Mucosa of stomach (tissue), 1 donor: Measurements from ENCODE around the gene PROM1.

Experiments
- H3K27me3 ChIP-seq: one replicate; pipeline ENCODE4 v1.7.0; 2013; ENCODE audit warnings: mild to moderate bottlenecking, low read length; ENCODE audit not compliant: control insufficient read depth, insufficient read depth
- H3K36me3 ChIP-seq: one replicate; pipeline ENCODE4 v1.7.0; 2013; ENCODE audit warnings: low read length; ENCODE audit not compliant: control insufficient read depth, insufficient read depth
- H3K4me1 ChIP-seq: one replicate; pipeline ENCODE4 v1.7.0; 2013; ENCODE audit warnings: mild to moderate bottlenecking, low read length; ENCODE audit not compliant: control insufficient read depth, insufficient read depth
- H3K4me3 ChIP-seq: one replicate; pipeline ENCODE4 v1.7.0; 2013; ENCODE audit warnings: low read length
- H3K9ac ChIP-seq: one replicate; pipeline ENCODE4 v1.7.0; 2013; ENCODE audit warnings: mild to moderate bottlenecking, low read length, moderate library complexity
- H3K9me3 ChIP-seq: one replicate; pipeline ENCODE4 v1.7.0; 2013; ENCODE audit warnings: mild to moderate bottlenecking, low read length, moderate library complexity; ENCODE audit not compliant: control insufficient read depth
- donor health status: Pancreatic carcinoma.

PROM1 gene

GRCh38 chr4:16018061-16018676 is 65.7 kb downstream of the PROM1 start:
- Histone ChIP-seq H3K27me3 (no peaks in the 10 kb centered on the region), H3K4me3 (no peak overlapping the region), H3K4me1 (no peaks in the 10 kb centered on the region), H3K9ac (no peak overlapping the region), H3K9me3 (no peaks in the 10 kb centered on the region), H3K36me3 (no peaks in the 10 kb centered on the region)

GRCh38 chr4:16016536-16016935 is 67.3 kb downstream of the PROM1 start:
- H3K9ac ChIP-seq, result no peak overlapping the region
- H3K27me3 ChIP-seq, result no peaks in the 10 kb centered on the region
- H3K4me1 ChIP-seq, result no peaks in the 10 kb centered on the region
- no peaks in the 10 kb centered on the region for H3K9me3 ChIP-seq
- H3K4me3 ChIP-seq, result no peak overlapping the region
- H3K36me3 ChIP-seq, result no peaks in the 10 kb centered on the region

GRCh38 chr4:16011173-16011572 is 72.7 kb downstream of the PROM1 start:
- Histone ChIP-seq H3K9me3 (no peaks in the 10 kb centered on the region), H3K4me1 (no peaks in the 10 kb centered on the region), H3K4me3 (no peak overlapping the region), H3K27me3 (no peaks in the 10 kb centered on the region), H3K9ac (no peak overlapping the region), H3K36me3 (no peaks in the 10 kb centered on the region)

GRCh38 chr4:16009153-16009552 is 74.7 kb downstream of the PROM1 start:
- Histone ChIP-seq H3K27me3 (no peaks in the 10 kb centered on the region), H3K36me3 (no peaks in the 10 kb centered on the region), H3K9me3 (no peaks in the 10 kb centered on the region), H3K4me3 (no peak overlapping the region), H3K9ac (no peak overlapping the region), H3K4me1 (no peaks in the 10 kb centered on the region)

- Histone ChIP-seq H3K27me3 (no peaks in the 10 kb centered on the region), H3K9ac (no peak overlapping the region), H3K36me3 (no peaks in the 10 kb centered on the region), H3K4me1 (no peaks in the 10 kb centered on the region), H3K4me3 (no peak overlapping the region), H3K9me3 (no peaks in the 10 kb centered on the region)
Observed at GRCh38 chr4:16007471-16008095, 76.2 kb downstream of the PROM1 start.

- Histone ChIP-seq H3K36me3 (no peaks in the 10 kb centered on the region), H3K4me1 (no peaks in the 10 kb centered on the region), H3K9me3 (no peaks in the 10 kb centered on the region), H3K27me3 (no peaks in the 10 kb centered on the region), H3K9ac (no peak overlapping the region), H3K4me3 (no peak overlapping the region)
Observed at GRCh38 chr4:16006771-16007446, 76.9 kb downstream of the PROM1 start.

GRCh38 chr4:16005676-16006075 is 78.1 kb downstream of the PROM1 start:
- no peak overlapping the region for H3K4me3 ChIP-seq
- no peaks in the 10 kb centered on the region for H3K4me1 ChIP-seq
- H3K9me3 ChIP-seq, result no peaks in the 10 kb centered on the region
- no peaks in the 10 kb centered on the region for H3K36me3 ChIP-seq
- no peaks in the 10 kb centered on the region for H3K27me3 ChIP-seq
- no peak overlapping the region for H3K9ac ChIP-seq

GRCh38 chr4:16001484-16001858 is 82.4 kb downstream of the PROM1 start:
- no peaks in the 10 kb centered on the region for H3K9me3 ChIP-seq
- H3K4me3 ChIP-seq, result no peak overlapping the region
- H3K27me3 ChIP-seq, result no peaks in the 10 kb centered on the region
- H3K36me3 ChIP-seq, result no peaks in the 10 kb centered on the region
- H3K4me1 ChIP-seq, result no peaks in the 10 kb centered on the region
- H3K9ac ChIP-seq, result peak overlapping the region; percentile 28

GRCh38 chr4:16000708-16001483 is 82.9 kb downstream of the PROM1 start:
- Histone ChIP-seq H3K9ac (no peak overlapping the region), H3K36me3 (no peaks in the 10 kb centered on the region), H3K4me1 (no peaks in the 10 kb centered on the region), H3K9me3 (no peaks in the 10 kb centered on the region), H3K27me3 (no peaks in the 10 kb centered on the region), H3K4me3 (no peak overlapping the region)

GRCh38 chr4:15996773-15997172 is 87.0 kb downstream of the PROM1 start:
- no peaks in the 10 kb centered on the region for H3K27me3 ChIP-seq
- H3K36me3 ChIP-seq, result no peaks in the 10 kb centered on the region
- H3K9ac ChIP-seq, result no peak overlapping the region
- no peaks in the 10 kb centered on the region for H3K9me3 ChIP-seq
- H3K4me3 ChIP-seq, result no peak overlapping the region
- H3K4me1 ChIP-seq, result no peaks in the 10 kb centered on the region

GRCh38 chr4:15995826-15996225 is 88.0 kb downstream of the PROM1 start:
- no peak overlapping the region for H3K4me3 ChIP-seq
- H3K27me3 ChIP-seq, result no peaks in the 10 kb centered on the region
- H3K36me3 ChIP-seq, result no peaks in the 10 kb centered on the region
- H3K9me3 ChIP-seq, result no peaks in the 10 kb centered on the region
- H3K9ac ChIP-seq, result no peak overlapping the region
- H3K4me1 ChIP-seq, result no peaks in the 10 kb centered on the region

GRCh38 chr4:15992167-15992485 is 91.7 kb downstream of the PROM1 start:
- Histone ChIP-seq H3K9ac (no peak overlapping the region), H3K36me3 (peaks cover 7% of the 10 kb centered on the region), H3K4me1 (peaks cover 17% of the 10 kb centered on the region), H3K4me3 (no peak overlapping the region), H3K27me3 (no peaks in the 10 kb centered on the region), H3K9me3 (no peaks in the 10 kb centered on the region)
